CD14-positive monocyte (primary cell): ENCODE data around the gene UNK. TPM values are rescaled to one million over a fixed set of nuclear protein-coding genes. Genes with fewer than 3 reads are reported as not detected.
A peak's percentile ranks its signal among the peaks of the same experiment; 100 is the strongest.

Experiments used
- DNase-seq, 3 donors: peaks; one replicate each; pipeline ENCODE4 v3.0.0-alpha.2; 2011 to 2022
- H2AFZ ChIP-seq: 2 replicates; pipeline ENCODE4 v1.6.0; 2012; ENCODE audit warnings: mild to moderate bottlenecking, low read depth, low read length, inconsistent platforms; ENCODE audit not compliant: insufficient read depth, poor library complexity, severe bottlenecking
- H3K27ac ChIP-seq, 2 donors: 1 replicate in 1 of 2; 2 replicates in 1 of 2; pipeline ENCODE4 v1.5.1; 2012 to 2013; ENCODE audit warnings: low read length in 2 of 2, control low read depth in 1 of 2, inconsistent platforms in 1 of 2, low read depth in 1 of 2, mild to moderate bottlenecking in 1 of 2
- H3K27me3 ChIP-seq, 2 donors: one replicate each; pipeline versions ENCODE4 v1.6.0 to v1.6.1; 2011 to 2013; ENCODE audit warnings: low read length in 2 of 2; ENCODE audit not compliant: control insufficient read depth in 2 of 2, insufficient read depth in 2 of 2
- H3K36me3 ChIP-seq, 2 donors: replicated peaks in 1 of 2; 1 replicate in 1 of 2; 2 replicates in 1 of 2; pipeline versions ENCODE4 v1.5.1 to v1.6.1; 2012 to 2013; ENCODE audit warnings: low read length in 2 of 2, control low read depth in 1 of 2, inconsistent platforms in 1 of 2, mild to moderate bottlenecking in 1 of 2; ENCODE audit not compliant: insufficient read depth in 2 of 2, control insufficient read depth in 1 of 2
- H3K4me1 ChIP-seq, 2 donors: 1 replicate in 1 of 2; 2 replicates in 1 of 2; pipeline versions ENCODE4 v1.5.1 to v1.6.1; 2012 to 2013; ENCODE audit warnings: low read length in 2 of 2, control low read depth in 1 of 2, inconsistent platforms in 1 of 2, mild to moderate bottlenecking in 1 of 2, moderate library complexity in 1 of 2; ENCODE audit not compliant: insufficient read depth in 2 of 2, control insufficient read depth in 1 of 2
- H3K4me2 ChIP-seq: replicated peaks from 2 replicates; pipeline ENCODE3; 2012; ENCODE audit warnings: low read length, moderate library complexity, mild to moderate bottlenecking; ENCODE audit not compliant: poor library complexity, severe bottlenecking; ENCODE audit errors: extremely low read depth
- H3K4me3 ChIP-seq, 3 experiments: fragments of 200-600 bp in 1 of 3; sonication (generic) in 1 of 3; replicated peaks in 1 of 3; 1 replicate in 2 of 3; 2 replicates in 1 of 3; pipeline ENCODE4 v1.5.1; 2011 to 2013; ENCODE audit warnings: low read length in 3 of 3, mild to moderate bottlenecking in 3 of 3, control low read depth in 2 of 3, low read depth in 2 of 3, inconsistent platforms in 1 of 3, moderate library complexity in 1 of 3
- H3K79me2 ChIP-seq: 2 replicates; pipeline ENCODE4 v1.6.0; 2012; ENCODE audit warnings: mild to moderate bottlenecking, control low read depth, inconsistent platforms, low read length, moderate library complexity; ENCODE audit not compliant: insufficient read depth
- H3K9ac ChIP-seq: 2 replicates; pipeline ENCODE4 v1.6.0; 2017; ENCODE audit warnings: low read length, mild to moderate bottlenecking; ENCODE audit not compliant: insufficient read depth, poor library complexity, severe bottlenecking
- H3K9me3 ChIP-seq, 2 donors: replicated peaks in 1 of 2; 1 replicate in 1 of 2; 2 replicates in 1 of 2; pipeline versions ENCODE4 v1.5.1 to v1.6.1; 2012 to 2013; ENCODE audit warnings: low read length in 2 of 2, control low read depth in 1 of 2; ENCODE audit not compliant: control insufficient read depth in 1 of 2, insufficient read depth in 1 of 2
- H4K20me1 ChIP-seq: 2 replicates; pipeline ENCODE4 v1.6.0; 2012; ENCODE audit warnings: mild to moderate bottlenecking, low read length, control low read depth, moderate library complexity; ENCODE audit not compliant: insufficient read depth
- H3K27ac Mint-ChIP-seq, 7 donors: one replicate each; pipeline ENCODE4 v1.8.0; 2020; ENCODE audit warnings: mild to moderate bottlenecking in 7 of 7, mixed read lengths in 7 of 7, moderate library complexity in 6 of 7, inconsistent platforms in 2 of 7
- H3K27me3 Mint-ChIP-seq, 3 donors: one replicate each; pipeline ENCODE4 v1.8.0; 2021 to 2022; ENCODE audit warnings: low read depth in 3 of 3, mild to moderate bottlenecking in 3 of 3, mixed read lengths in 3 of 3, moderate library complexity in 3 of 3, inconsistent platforms in 1 of 3
- H3K36me3 Mint-ChIP-seq, 2 donors: one replicate each; pipeline ENCODE4 v1.8.0; 2020; ENCODE audit warnings: mixed read lengths in 2 of 2, inconsistent platforms in 1 of 2, mild to moderate bottlenecking in 1 of 2
- H3K4me1 Mint-ChIP-seq: one replicate; pipeline ENCODE4 v1.8.0; 2020; ENCODE audit warnings: mild to moderate bottlenecking, mixed read lengths
- H3K4me3 Mint-ChIP-seq, 2 donors: one replicate each; pipeline ENCODE4 v1.8.0; 2020; ENCODE audit warnings: mild to moderate bottlenecking in 2 of 2, mixed read lengths in 2 of 2, moderate library complexity in 1 of 2
- H3K9me3 Mint-ChIP-seq, 7 donors: one replicate each; pipeline ENCODE4 v1.8.0; 2020 to 2022; ENCODE audit warnings: mixed read lengths in 7 of 7, mild to moderate bottlenecking in 6 of 7, moderate library complexity in 6 of 7, inconsistent platforms in 2 of 7
- WGBS: methylation state at CpG from one replicate; pipeline ENCODE4 v1.1.5; 2013; ENCODE audit warnings: missing lambda C conversion rate; ENCODE audit not compliant: insufficient coverage; 5-methylcytosine and 5-hydroxymethylcytosine counted together
- intact Hi-C, 2 donors: fragments of 100-400 bp; cut with micrococcal nuclease; formaldehyde crosslinking; loops; one replicate each; pipeline versions ENCODE4 v1.15.0 to v1.15.1; 2023
- polyA plus RNA-seq, 3 donors: library from polyadenylated mRNA; depleted of rRNA in 1 of 3; unstranded in 2 of 3; stranded (reverse) in 1 of 3; fragments of 300-500 nt in 2 of 3; fragments of >200 nt in 1 of 3; fragmentation: Illumina TruSeq in 2 of 3; gene quantifications; 1 replicate in 2 of 3; 2 replicates in 1 of 3; pipeline ENCODE4 v1.2.3, GENCODE V29; 2012 to 2021
- TF ChIP-seq, protein P1 (sequence below): fragments of 200-600 bp; IDR thresholded peaks from one replicate; pipeline ENCODE4 v1.8.0; 2022; ENCODE audit warnings: antibody characterized with exemption, mild to moderate bottlenecking

Gene UNK
- polyA plus RNA-seq, 3 donors = 6.3 to 12.9 (median 7.8) TPM

GRCh38 chr17:75836605-75837004 lies 52.0 kb downstream of the UNK start:
- no peak overlapping the region for H3K4me2 ChIP-seq
- peaks cover 71 to 93% of the 10 kb centered on the region in 2 donors for H3K36me3 Mint-ChIP-seq
- H3K27ac Mint-ChIP-seq = peak overlapping the region in 1 of 7 donors; percentile 30
- H3K4me3 Mint-ChIP-seq = no peak overlapping the region
- no peak overlapping the region for H3K9ac ChIP-seq
- H4K20me1 ChIP-seq = peaks cover 70% of the 10 kb centered on the region
- TF ChIP-seq, protein P1, sequence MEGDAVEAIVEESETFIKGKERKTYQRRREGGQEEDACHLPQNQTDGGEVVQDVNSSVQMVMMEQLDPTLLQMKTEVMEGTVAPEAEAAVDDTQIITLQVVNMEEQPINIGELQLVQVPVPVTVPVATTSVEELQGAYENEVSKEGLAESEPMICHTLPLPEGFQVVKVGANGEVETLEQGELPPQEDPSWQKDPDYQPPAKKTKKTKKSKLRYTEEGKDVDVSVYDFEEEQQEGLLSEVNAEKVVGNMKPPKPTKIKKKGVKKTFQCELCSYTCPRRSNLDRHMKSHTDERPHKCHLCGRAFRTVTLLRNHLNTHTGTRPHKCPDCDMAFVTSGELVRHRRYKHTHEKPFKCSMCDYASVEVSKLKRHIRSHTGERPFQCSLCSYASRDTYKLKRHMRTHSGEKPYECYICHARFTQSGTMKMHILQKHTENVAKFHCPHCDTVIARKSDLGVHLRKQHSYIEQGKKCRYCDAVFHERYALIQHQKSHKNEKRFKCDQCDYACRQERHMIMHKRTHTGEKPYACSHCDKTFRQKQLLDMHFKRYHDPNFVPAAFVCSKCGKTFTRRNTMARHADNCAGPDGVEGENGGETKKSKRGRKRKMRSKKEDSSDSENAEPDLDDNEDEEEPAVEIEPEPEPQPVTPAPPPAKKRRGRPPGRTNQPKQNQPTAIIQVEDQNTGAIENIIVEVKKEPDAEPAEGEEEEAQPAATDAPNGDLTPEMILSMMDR = no peak
- no peak overlapping the region for H2AFZ ChIP-seq
- H3K27me3 ChIP-seq = no peaks in the 10 kb centered on the region
- H3K9me3 ChIP-seq = no peaks in the 10 kb centered on the region
- WGBS = 97% methylated on average over 6 of the region's 9 CpGs
- intact Hi-C loops = no loop called here
- peaks cover 14% of the 10 kb centered on the region for H3K79me2 ChIP-seq
- H3K9me3 Mint-ChIP-seq = no peaks in the 10 kb centered on the region
- H3K4me3 ChIP-seq = no peak overlapping the region
- H3K27ac ChIP-seq = no peak overlapping the region
- peaks cover 14 to 27% of the 10 kb centered on the region in 2 donors for H3K4me1 ChIP-seq
- H3K27me3 Mint-ChIP-seq = peaks cover 0 to 2% (median 2%) of the 10 kb centered on the region in 3 donors
- peaks cover 68 to 87% of the 10 kb centered on the region in 2 donors for H3K36me3 ChIP-seq
- DNase-seq = no peak
- H3K4me1 Mint-ChIP-seq = peaks cover 23% of the 10 kb centered on the region

DNA sequence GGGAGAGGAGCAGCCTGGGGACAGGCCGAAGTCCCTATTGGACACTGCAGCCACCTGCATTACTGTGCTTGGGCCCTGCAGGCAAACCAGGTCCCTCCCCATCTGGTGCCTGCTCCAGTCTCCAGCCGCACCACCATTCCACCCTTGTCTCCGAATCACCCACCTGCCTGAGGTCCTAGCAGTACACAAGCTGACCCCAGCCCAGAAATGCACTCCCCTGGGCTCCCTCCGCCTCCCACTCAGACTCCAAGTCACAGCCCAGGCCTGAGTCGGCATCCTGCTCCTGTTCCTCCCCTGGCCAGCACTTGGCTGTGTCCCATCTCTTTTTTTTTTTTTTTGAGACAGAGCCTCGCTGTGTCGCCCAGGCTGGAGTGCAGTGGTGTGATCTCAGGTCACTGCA lies 53.3 kb downstream of the UNK start:
- intact Hi-C loops = no loop called here
- peaks cover 10 to 20% of the 10 kb centered on the region in 2 donors for H3K4me1 ChIP-seq
- H3K27ac Mint-ChIP-seq = peak overlapping the region in 1 of 7 donors; percentile 15

More for the DNA sequence above, 53.3 kb downstream of the UNK start:
- no peak overlapping the region for H3K4me3 Mint-ChIP-seq
- peaks cover 15% of the 10 kb centered on the region for H3K4me1 Mint-ChIP-seq
- H3K9me3 Mint-ChIP-seq = no peaks in the 10 kb centered on the region
- 94% methylated on average over 7 of the region's 7 CpGs for WGBS
- peaks cover 72% of the 10 kb centered on the region for H4K20me1 ChIP-seq
- no peak overlapping the region for H2AFZ ChIP-seq
- no peak overlapping the region for H3K27ac ChIP-seq
- peaks cover 0 to 2% (median 2%) of the 10 kb centered on the region in 3 donors for H3K27me3 Mint-ChIP-seq
- H3K27me3 ChIP-seq = no peaks in the 10 kb centered on the region
- no peak overlapping the region for H3K4me2 ChIP-seq
- H3K4me3 ChIP-seq = no peak overlapping the region
- no peaks in the 10 kb centered on the region for H3K9me3 ChIP-seq
- peaks cover 24% of the 10 kb centered on the region for H3K79me2 ChIP-seq
- TF ChIP-seq, protein P1 = no peak
- peaks cover 74 to 91% of the 10 kb centered on the region in 2 donors for H3K36me3 ChIP-seq
- DNase-seq = no peak
- H3K9ac ChIP-seq = no peak overlapping the region
- H3K36me3 Mint-ChIP-seq = peaks cover 71 to 91% of the 10 kb centered on the region in 2 donors
